ENCODE data around the gene PPP1R36. TPM values are rescaled to one million over a fixed set of nuclear protein-coding genes. Genes with fewer than 3 reads are reported as not detected.

PPP1R36 gene
- total RNA-seq, 1 donor from 2014 or later, result not detected

- intact Hi-C loops (cut with micrococcal nuclease), result no loop called here
- CTCF ChIA-PET, result no interaction called here
- ATAC-seq (ENCODE audit: low read depth), result no peak
- H3K27me3 Mint-ChIP-seq, result peaks cover 21% of the 10 kb centered on the region
- TF ChIP-seq CTCF (IDR thresholded peaks at IDR 0.05), result no peak
- no peak overlapping the region for H3K27ac Mint-ChIP-seq
- H3K36me3 Mint-ChIP-seq (ENCODE audit: low read depth), result no peaks in the 10 kb centered on the region
- POLR2A ChIA-PET, result no interaction called here
- DNase-seq, result no peak
- no peaks in the 10 kb centered on the region for H3K4me1 Mint-ChIP-seq
- no peak overlapping the region for H3K4me3 Mint-ChIP-seq
- H3K9me3 Mint-ChIP-seq, result no peaks in the 10 kb centered on the region
Observed at GRCh38 chr14:64604001-64604400, 54.2 kb downstream of the PPP1R36 start.

GRCh38 chr14:64604881-64605280 lies 55.1 kb downstream of the PPP1R36 start:
- ChIA-PET CTCF (no interaction called here), POLR2A (no interaction called here)
- intact Hi-C loops (cut with micrococcal nuclease), result no loop called here
- H3K4me1 Mint-ChIP-seq, result no peaks in the 10 kb centered on the region
- no peaks in the 10 kb centered on the region for H3K9me3 Mint-ChIP-seq
- H3K4me3 Mint-ChIP-seq, result no peak overlapping the region
- no peak overlapping the region for H3K27ac Mint-ChIP-seq
- peaks cover 21% of the 10 kb centered on the region for H3K27me3 Mint-ChIP-seq
- ATAC-seq (ENCODE audit: low read depth), result no peak
- no peak for TF ChIP-seq CTCF (IDR thresholded peaks at IDR 0.05)
- no peaks in the 10 kb centered on the region for H3K36me3 Mint-ChIP-seq (ENCODE audit: low read depth)
- DNase-seq, result no peak

- Mint-ChIP-seq H3K27ac (no peak overlapping the region), H3K4me3 (no peak overlapping the region), H3K9me3 (no peaks in the 10 kb centered on the region), H3K36me3 (ENCODE audit: low read depth) (no peaks in the 10 kb centered on the region), H3K27me3 (peaks cover 14% of the 10 kb centered on the region), H3K4me1 (no peaks in the 10 kb centered on the region)
- intact Hi-C loops (cut with micrococcal nuclease), result no loop called here
- CTCF ChIA-PET, result no interaction called here
- ATAC-seq (ENCODE audit: low read depth) (no peak), DNase-seq (no peak)
- TF ChIP-seq CTCF (IDR thresholded peaks at IDR 0.05), result no peak
- POLR2A ChIA-PET, result interaction anchor here (0.5 kb wide), 1 partner anchor 475 kb away, joined by 3 read pairs; no protein-coding TSS in a partner anchor
Observed at GRCh38 chr14:64605926-64606685, 56.3 kb downstream of the PPP1R36 start.

- DNase-seq (no peak), ATAC-seq (ENCODE audit: low read depth) (no peak)
- CTCF ChIA-PET, result no interaction called here
- Mint-ChIP-seq H3K9me3 (no peaks in the 10 kb centered on the region), H3K4me1 (no peaks in the 10 kb centered on the region), H3K4me3 (no peak overlapping the region), H3K36me3 (ENCODE audit: low read depth) (no peaks in the 10 kb centered on the region), H3K27me3 (peaks cover 12% of the 10 kb centered on the region), H3K27ac (no peak overlapping the region)
- intact Hi-C loops (cut with micrococcal nuclease), result no loop called here
- POLR2A ChIA-PET, result no interaction called here
- no peak for TF ChIP-seq CTCF (IDR thresholded peaks at IDR 0.05)
Observed at GRCh38 chr14:64610049-64610746, 60.4 kb downstream of the PPP1R36 start.

GRCh38 chr14:64611358-64612020 lies 61.7 kb downstream of the PPP1R36 start:
- no peak for ATAC-seq (ENCODE audit: low read depth)
- CTCF ChIA-PET, result no interaction called here

More at GRCh38 chr14:64611358-64612020, 61.7 kb downstream of the PPP1R36 start:
- TF ChIP-seq CTCF (IDR thresholded peaks at IDR 0.05), result no peak
- intact Hi-C loops (cut with micrococcal nuclease), result no loop called here
- H3K4me3 Mint-ChIP-seq, result no peak overlapping the region
- no peak for DNase-seq
- no peaks in the 10 kb centered on the region for H3K9me3 Mint-ChIP-seq
- no peaks in the 10 kb centered on the region for H3K36me3 Mint-ChIP-seq (ENCODE audit: low read depth)
- POLR2A ChIA-PET, result no interaction called here
- H3K27me3 Mint-ChIP-seq, result peaks cover 5% of the 10 kb centered on the region
- no peaks in the 10 kb centered on the region for H3K4me1 Mint-ChIP-seq
- H3K27ac Mint-ChIP-seq, result no peak overlapping the region

All from activated B cell treated with CpG ODN at 0.5 μM for 24 hours (primary cell).